HG02840 (cell line): ENCODE data around the gene CBLN3.

ENCODE experiments used
- ATAC-seq: cut with Tn5 transposase; IDR thresholded peaks from one replicate; pipeline ENCODE4 v1.9.1; 2021; ENCODE audit warnings: mild to moderate bottlenecking, moderate library complexity, moderate number of reproducible peaks; ENCODE audit not compliant: unreplicated experiment, low FRiP score

Gene CBLN3

GRCh38 chr14:24439830-24440605, 10.6 kb upstream of the CBLN3 start:
- no peak for ATAC-seq

DNA sequence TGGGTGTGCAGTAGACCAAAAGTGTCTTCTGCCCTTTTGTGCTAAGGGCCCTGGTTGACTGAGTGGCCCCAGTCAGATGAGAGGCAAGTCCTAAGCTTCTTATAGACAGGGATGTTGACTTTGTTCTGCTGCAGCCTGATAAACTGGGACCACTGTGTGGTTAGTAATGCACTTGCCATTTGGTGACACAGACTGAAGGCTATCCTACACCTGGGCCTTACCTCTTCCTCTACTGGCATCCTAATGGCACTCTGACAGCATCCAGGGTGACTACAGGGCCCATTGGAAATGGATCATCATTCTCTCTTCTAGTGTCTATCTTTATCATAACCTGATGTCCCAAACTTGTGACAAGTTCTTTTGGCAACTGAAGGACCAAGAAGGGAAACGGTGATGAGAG, 9.8 kb upstream of the CBLN3 start:
- no peak for ATAC-seq

DNA sequence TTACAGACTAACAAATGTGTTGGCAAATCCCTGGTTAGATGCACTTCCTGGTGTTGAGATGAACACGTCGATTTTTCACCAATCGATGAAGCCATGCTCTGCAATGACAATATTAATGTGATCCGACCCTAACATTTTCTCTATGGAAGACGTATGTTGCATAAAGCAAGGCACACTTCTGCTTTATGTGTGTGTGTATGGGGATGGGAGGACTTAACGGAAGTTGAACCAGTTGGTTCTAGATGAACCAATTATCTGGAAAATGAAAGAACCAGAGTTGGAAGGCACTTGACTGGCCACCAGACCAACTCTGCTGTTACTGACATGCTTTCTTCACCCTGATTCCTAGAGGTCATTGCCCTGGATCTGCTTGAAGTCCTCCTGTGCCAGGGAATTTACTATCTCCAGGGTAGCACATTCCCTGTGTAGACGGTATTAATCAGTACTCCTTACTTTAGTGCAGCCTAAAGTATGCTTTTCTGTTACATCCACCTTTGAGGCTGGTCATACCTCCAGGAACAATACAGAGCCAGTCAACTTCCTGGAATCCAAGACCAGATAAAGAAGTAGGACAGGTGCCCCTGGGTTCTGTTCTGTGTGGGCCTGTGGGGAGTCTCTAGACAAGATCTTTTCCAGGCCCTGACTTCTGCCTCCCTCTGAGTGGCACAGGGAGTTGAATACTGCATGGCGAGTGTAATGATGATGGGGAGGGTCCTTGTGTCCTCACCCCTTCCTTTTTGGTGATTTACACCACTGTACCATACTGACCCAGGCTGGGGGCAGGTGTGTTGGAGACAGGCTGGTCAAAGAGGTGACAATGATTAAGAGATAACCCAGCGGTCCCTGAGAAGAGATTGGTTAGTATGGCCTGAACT, 9.0 kb upstream of the CBLN3 start:
- ATAC-seq = no peak

- no peak for ATAC-seq
Measured at GRCh38 chr14:24437736-24438067, 8.2 kb upstream of the CBLN3 start.

- no peak for ATAC-seq
Measured at GRCh38 chr14:24437020-24437735, 7.7 kb upstream of the CBLN3 start.

- ATAC-seq = no peak
Measured at GRCh38 chr14:24436355-24437019, 7.0 kb upstream of the CBLN3 start.

GRCh38 chr14:24435998-24436354, 6.5 kb upstream of the CBLN3 start:
- ATAC-seq = no peak

DNA sequence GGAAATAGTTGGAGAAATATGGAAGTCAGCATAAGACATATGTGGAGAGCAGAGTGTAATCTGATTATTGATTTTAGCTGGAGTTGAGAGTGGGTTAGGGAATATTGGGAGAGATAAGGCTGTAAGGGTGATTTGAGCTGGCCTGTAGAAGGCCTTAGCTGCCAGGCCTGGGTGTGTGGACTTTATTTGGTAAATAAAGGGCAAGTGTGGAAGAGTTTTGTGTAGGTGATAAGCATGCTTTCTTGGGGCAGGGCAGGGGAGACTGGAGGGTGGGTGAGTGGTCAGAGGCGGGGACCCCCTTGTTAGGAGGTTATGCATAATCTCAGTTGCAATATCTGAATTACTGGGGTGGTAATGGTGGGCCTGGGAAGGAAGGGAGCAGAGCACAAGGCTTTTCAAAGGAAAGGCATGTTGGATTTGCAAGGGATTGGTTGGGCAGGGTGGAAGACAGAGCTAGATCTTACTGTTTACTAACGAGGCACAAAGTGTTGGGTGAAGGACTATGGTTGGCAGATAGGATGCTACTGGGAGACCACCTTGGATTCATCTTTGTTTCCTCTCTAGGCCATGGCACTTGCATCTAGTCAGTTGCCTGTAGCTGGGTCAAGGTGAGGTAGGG, 5.8 kb upstream of the CBLN3 start:
- no peak for ATAC-seq

GRCh38 chr14:24434676-24435075, 5.2 kb upstream of the CBLN3 start:
- no peak for ATAC-seq

GRCh38 chr14:24434036-24434435, 4.6 kb upstream of the CBLN3 start:
- no peak for ATAC-seq

DNA sequence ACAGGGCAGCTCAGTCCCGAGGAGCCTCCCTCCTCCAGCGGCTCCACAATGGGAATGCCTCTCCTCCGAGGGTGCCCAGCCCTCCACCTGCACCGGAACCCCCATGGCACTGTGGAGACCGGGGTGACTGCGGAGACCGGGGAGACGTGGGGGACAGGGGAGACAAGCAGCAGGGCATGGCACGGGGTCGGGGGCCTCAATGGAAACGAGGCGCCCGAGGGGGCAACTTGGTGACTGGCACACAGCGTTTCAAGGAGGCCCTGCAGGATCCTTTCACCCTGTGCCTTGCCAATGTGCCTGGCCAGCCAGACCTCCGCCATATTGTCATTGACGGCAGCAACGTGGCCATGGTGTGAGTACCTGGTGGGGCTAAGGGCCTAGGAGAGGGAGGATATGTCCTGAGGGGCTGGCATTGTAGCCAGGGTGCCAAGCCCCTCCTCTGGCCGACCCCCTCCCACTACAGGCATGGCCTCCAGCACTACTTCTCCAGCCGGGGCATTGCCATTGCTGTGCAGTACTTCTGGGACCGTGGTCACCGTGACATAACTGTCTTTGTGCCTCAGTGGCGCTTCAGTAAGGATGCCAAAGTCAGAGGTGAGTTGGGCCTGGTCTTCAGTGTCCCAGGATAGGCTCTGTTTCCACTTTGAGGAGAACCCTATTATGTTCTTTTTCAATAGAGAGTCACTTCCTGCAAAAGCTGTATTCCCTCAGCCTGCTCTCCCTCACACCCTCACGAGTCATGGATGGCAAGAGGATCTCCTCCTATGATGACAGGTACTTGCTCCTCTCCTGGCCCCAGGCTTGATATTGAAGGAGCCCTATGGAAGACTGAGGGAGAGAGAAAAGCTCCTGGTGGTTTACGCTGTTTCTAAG, 3.0 kb upstream of the CBLN3 start:
- no peak for ATAC-seq

GRCh38 chr14:24431569-24432258, 2.2 kb upstream of the CBLN3 start:
- ATAC-seq = peak; percentile 45

DNA sequence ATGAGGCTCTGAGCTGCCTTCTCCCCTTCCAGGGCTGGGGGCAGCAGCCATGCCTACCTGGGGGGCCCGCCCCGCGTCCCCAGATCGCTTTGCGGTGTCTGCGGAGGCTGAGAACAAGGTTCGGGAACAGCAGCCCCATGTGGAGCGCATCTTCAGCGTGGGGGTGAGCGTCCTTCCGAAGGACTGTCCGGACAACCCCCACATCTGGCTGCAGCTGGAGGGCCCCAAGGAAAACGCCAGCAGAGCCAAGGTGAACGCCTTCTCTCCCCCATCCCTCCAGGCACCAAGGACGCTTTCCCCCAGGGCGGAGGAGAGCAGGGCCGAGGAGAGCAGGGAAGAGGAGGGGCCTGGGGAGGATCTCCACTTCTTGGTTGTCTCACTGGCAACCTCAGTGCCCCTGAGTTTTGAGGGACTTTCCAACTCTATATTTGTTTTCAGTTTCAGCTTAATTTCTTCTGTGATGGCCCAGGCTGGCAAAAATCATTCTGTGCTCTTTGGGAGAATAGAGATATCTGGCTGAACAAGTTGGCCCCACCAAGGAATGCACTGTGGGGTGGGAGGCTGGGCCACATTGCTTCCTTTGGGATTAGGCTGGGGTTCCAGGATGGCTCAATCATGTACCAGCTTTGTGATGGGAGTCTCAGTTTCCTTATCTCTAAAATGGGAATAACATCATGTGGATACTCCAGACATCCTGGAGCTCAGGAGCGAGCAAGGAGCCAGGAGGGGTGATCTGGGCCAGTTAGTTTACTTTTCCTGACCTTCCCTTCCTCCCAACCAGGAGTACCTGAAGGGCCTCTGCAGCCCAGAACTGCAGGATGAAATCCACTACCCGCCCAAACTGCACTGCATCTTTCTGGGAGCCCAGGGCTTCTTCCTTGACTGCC, 1.5 kb upstream of the CBLN3 start:
- no peak for ATAC-seq

GRCh38 chr14:24430143-24430681, 744 bp upstream of the CBLN3 start:
- peak; percentile 59 for ATAC-seq

DNA sequence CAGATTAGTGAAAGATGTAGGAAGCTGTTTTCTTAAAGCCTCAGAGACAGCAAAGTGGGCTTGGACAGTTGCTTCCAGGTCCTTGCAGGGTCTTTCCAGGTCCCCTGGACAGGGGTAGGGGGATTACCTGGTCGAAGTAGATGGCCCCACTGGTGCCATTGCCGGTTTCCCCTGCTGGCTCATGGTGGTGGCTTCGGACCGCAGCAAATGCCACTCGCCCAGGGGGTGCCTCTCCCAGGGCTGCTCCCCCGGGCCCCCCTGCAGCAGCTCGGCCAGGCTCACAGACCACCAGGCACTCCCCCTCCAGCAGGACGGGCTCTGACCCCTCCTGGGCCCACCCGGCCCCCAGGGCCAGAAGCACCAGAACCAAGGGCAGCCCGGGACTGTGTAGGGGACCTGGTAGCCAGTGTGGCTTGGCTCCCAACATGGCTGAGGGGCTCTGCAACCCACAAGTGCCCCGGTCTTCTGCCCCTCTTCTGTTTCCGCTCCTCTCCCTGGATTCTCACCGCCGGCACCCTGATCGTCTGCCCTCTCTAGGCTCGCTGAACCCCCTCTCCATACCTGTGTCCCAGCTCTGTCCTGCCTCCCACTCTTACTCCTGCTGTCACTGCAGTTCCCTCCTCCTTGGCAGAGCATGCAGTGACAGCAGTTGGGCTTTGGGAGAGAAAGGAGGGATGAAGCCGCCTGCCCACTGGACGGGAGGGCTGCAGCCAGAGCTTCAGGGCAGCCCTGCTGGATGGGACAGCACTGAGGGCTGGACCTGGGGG, 657 bp downstream of the CBLN3 start:
- no peak for ATAC-seq

GRCh38 chr14:24427537-24428508, 1.6 kb downstream of the CBLN3 start:
- ATAC-seq = no peak
